HG03439 (cell line): ENCODE results near the gene EMD.
"Not testable (repeated sequence)": the region's sequence is repeated elsewhere in the genome, so short reads cannot be mapped to it uniquely, and the experiment has no call there.

ENCODE experiments used
- ATAC-seq: cut with Tn5 transposase; IDR thresholded peaks from one replicate; pipeline ENCODE4 v1.9.1; 2021; ENCODE audit warnings: mild to moderate bottlenecking, moderate library complexity; ENCODE audit not compliant: unreplicated experiment

Gene EMD

DNA sequence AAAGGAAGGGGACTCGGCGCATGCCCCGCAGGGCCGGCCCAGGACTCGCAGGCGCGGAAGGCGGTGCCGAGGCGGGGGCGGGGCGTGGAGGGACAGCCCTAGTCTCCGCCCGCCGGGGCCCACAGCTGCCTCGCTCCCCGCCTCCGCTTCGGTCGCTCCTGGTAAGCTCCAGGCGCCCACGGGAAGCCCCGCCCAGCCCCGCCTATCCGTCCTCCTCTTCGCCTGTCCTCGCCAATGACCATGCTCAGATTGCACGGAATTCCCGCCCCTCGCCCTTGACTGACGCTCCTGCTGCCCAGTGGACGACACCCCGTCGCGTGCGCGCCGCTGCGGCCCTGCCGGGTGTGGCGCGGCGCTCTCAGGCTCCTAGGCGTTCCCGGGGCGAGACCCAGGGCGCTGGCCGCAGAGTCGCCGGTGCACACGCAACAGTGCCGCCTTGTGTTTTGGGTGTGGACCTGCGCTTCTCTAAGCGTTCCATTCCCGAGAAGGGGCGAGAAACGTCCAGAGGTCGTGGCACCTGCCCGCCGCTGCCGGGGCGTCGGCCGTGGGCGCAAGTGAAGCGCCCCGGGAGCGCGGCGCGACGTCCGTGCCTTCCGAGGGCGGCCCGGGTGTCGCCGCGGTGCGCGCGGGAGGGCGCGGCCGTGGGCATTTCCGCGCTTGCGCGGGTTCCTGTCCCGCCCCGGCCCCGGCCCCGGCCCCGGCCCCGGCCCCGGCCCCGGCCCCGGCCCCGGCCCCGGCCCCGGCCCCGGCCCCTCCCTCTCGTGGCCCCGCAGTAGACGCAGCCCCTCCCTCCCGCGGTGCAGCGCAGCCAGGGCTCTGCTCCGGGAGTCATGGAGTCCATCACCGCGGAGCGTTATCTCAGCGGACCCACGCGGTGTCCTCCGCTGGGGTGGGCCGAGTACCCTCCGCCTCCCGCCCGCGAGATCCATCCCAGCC lies 11.0 kb downstream of the EMD start:
- peak; percentile 68 for ATAC-seq

GRCh38 chrX:154396363-154396762 lies 17.3 kb downstream of the EMD start:
- ATAC-seq: not testable (repeated sequence)

DNA sequence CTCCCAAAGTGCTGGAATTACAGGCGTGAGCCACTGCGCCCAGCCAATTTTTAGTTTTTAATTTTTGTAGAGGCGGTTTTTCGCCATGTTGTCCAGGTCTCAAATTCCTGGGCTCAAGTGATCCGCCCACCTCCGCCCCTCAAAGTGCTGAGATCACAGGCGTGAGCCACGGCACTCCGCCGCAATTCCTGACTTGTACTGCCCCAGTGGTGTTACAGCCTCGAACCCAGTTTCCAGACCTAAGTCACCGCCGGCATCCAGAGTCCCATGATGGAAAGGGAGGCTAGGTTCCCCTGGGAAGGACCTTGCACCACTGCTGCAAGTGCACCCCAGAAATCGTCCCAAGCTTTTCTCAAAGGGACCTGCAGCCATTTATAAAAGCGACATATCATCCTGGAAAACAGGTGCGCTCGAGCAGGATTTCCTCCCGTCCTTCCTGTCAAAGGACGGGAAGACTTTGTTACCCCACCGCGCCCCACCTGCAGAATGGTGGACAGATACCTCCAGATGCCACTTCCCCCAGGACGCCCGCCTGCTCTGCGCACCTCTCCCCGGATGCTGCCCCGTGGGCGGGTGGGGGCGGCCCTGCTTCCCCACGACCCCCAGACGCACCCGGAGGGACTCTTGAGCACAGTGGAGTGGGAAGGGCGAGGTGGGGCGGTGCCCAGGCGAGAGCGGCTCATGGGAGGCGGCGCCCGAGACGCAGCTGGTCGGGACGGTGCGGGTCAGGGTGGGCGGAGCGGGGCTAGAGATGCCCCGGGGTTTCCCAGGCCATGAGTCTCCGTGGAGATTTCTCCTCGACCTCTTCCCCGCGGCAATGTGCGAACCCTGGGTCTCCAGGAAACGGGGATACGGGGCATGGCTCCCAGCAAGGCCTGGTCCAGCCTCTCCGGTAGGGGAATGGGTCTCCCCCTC lies 18.1 kb downstream of the EMD start:
- ATAC-seq: peak; percentile 37

DNA sequence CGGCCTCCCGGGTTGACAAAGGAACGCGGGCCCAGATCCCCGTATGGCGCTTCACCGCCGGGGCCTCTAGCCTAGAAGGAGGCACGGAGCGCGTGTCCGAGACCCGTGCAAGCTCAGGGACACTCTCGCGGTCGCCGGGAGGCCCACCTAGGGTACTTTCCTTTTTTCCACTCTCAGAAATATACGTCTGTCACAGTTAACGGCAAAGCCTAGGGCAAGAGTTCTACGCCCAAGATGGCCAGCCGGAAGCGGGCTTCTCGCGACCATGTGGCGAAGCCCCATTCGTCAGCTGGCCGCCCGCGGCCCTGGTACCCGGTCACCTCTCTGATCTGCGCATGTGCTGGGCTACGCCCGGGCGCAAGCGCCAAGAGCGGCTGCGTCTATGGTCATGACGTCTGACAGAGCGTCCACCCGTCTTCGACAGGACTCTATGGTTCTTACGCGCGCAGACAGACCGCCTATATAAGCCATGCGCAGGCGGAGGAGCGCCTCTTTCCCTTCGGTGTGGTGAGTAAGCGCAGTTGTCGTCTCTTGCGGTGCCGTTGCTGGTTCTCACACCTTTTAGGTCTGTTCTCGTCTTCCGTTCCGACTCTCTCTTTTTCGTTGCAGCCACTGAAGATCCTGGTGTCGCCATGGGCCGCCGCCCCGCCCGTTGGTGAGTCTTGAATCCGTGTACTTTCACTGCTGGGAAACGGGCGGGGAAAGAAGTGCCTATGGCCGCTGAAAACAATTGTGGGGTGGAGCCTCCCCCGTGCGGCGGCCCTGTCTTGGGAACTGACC lies 19.0 kb downstream of the EMD start, which contains the start of gene RPL10:
Gene RPL10, plus strand, starts transcription at position 490 of the 780 bp plus-strand sequence. Its CDS starts 143 bp downstream, at position 633.
- ATAC-seq: peak; percentile 79

DNA sequence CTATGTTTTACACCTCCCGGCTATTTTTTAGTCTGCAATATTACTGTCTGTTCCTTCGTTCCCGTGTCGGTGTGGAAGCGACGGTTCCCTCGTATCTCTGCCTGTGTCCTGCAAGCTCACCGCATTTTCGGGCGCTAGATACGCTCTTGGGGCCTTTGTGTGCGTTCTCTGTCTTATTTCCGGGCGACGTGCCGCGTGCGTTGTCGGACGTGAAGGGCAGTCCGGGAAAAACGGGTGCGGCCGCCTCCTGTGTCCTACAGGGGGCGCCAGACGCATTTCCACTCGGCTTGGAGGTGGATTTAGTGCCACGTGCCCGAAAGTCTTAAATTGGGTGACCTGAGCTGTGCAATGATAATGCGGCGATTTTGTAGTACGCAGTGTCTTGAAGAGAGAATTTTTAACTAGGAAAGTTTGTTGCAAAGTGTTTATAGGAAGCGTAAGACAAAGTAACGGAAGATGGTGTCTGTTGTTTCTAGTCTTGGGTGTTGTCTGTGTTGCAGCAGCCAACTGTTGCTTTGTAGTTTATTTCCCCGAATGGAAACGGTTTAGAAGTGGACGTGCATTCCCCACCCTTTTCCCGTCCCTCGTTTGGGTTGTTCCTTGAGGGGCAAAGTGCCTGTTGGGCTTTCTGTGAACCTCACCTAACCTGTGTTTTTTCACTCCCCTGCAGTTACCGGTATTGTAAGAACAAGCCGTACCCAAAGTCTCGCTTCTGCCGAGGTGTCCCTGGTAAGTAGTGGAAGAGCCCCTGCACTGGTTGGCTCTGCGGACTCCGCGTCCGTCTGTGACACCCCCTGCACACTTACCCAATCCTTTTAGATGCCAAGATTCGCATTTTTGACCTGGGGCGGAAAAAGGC lies 19.8 kb downstream of the EMD start:
- no peak for ATAC-seq

GRCh38 chrX:154399527-154400368 lies 20.7 kb downstream of the EMD start:
- no peak for ATAC-seq

DNA sequence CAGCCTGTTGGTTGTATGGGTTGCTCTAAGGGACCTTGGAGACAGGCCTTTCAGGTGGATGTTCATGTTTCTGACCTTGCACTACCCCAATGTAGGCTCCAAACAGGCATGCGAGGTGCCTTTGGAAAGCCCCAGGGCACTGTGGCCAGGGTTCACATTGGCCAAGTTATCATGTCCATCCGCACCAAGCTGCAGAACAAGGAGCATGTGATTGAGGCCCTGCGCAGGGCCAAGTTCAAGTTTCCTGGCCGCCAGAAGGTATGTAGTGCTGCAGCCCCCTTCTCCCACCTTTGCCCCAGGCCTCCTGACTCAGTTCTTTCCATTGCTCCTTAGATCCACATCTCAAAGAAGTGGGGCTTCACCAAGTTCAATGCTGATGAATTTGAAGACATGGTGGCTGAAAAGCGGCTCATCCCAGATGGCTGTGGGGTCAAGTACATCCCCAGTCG lies 21.3 kb downstream of the EMD start:
- ATAC-seq: not testable (repeated sequence)

DNA sequence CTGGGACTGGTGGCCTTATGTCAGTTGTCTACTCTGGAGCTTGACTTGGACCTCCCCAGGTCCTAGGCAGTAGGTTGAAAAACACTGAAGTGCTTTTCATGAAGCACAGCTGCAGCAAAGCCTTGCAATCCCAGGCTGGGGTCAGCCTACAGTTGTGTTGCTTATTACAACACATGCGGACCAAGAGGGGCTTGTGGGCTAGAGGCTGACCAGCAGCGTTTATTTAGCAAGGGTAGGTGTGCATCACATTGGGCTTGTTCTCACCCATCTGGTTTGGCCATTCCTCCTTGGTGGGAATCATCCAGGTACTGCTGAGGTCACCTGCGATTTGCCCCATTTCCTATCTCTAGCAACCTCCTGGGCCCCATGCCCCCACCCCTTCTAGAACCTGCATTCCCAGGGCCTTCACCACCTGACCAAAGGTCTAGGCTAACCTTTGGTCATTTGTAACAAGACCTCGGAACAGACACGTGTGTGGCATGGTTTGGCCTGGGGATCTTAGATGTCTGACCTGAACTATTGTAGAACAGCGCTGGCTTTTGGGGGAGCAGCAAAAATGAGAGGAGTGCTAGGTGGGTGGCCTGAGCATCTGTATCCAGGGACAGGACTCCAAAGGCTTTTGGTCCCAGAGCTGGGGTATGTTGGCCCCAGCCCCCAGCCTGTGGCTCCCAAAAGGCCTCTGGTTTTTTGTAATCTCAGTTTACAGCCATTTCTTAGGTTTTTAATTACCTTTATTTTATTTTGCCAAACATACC lies 22.1 kb downstream of the EMD start:
- ATAC-seq: no peak

DNA sequence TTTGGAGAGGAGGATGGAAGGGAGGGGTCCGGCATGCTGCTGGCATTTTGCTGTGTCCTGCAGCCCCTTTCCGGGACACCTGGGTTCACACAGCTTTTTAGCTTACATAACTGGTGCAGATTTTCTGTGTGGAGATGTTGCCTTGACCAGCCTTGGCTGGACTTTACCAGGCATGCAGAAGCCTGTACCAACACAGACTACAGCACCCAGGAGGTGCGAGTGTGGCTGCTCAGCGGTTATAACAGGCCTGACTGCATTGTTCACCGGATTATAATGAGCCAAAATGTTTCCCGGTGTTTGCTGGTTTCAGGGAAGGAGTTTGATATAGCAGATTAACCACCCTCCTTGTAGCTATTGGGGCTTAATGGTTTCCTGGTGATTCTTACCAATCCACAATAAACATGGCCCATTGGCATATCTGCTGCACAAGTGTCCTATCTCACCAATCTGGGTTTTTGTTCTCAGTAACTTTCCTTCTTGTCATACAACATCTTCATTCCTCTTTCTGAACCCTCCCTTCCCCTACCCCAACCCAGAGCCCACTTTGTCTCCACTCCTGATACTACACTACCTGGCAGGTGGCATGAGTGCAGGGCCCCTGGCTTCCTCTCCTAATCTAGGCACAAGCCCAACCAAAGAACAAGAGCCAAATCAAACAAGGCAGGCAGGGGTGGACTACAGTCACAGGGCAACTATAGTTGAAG lies 23.0 kb downstream of the EMD start:
- no peak for ATAC-seq

DNA sequence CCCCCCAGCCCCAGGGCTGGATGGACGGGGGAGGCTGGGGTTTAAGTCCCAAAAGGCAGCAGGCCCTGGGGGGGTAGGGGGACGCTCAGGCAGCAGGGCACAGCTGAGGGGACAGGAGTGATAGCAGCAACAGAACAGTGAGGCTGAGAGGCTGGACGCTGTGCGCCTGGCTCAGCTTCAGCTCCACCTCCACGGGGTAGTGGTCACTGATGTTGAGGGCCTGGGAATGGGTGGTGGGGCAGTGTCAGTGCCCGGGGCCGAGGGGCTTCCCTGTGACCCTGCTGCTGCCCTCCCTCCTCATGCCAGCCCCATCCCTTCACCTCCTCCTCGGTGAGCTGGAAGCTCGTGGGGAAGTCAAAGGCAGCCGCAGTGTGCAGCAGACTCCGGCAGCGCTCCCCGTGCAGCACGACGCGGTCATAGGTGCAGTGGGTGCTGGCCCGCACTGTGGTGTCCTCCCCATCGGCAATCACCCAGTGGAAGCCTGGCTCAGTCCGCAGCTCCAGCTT lies 23.6 kb downstream of the EMD start:
- ATAC-seq: no peak

GRCh38 chrX:154403192-154403591 lies 24.1 kb downstream of the EMD start:
- no peak for ATAC-seq

DNA sequence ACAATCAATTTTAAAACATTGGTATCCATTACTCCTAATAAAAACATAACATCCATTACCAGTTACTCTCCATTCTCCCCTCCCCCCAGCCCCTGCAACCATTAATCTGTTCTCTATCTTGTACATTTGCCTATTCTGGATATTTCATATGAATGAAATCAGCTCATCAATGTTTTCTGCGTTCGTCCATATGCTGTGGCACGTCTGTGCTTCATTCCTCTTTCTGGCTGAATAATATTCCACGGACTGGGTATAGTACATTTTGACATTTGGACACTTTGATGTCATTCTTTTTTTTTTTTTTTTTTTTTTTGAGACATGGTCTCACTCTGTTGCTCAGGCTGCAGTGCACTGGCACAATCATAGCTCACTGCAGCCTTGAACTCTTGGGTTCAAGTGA lies 24.8 kb downstream of the EMD start:
- ATAC-seq: no peak

DNA sequence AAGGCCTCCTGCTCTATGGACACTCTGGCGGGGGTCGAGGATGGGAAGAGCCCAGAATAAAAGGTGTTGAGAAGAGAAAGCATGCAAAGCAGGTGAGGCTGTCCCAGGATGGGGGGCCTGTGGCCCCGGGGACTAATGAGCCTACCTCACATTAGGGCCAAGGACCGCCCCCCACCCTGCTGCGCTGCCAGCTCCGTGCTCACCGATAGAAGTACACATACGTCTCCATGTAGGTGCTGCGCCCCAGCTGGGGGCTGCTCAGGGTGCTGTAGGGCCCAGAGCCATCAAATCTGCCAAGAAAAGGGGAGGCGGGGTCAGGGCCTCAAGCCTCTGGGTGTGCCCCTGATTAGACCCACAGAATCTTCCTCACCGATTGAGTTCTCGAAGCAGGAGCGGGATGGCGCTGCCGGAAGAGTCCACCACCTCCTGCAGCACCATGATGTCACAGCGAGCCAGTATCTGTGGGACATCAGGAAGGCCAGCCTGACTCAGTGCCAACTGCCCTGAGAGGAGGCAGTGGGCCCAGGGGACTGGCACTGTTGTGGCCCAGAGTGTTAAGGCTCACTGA lies 25.6 kb downstream of the EMD start:
- no peak for ATAC-seq

GRCh38 chrX:154408659-154409221 lies 29.6 kb downstream of the EMD start:
- no peak for ATAC-seq

- ATAC-seq: no peak
These were observed 30.3 kb downstream of the EMD start, which contains the start of gene DNASE1L1 for GRCh38 chrX:154409222-154409871. Gene DNASE1L1, minus strand, starts transcription at chrX:154409254. Its CDS starts 3,686 bp downstream, at chrX:154405568.

GRCh38 chrX:154411981-154412340 lies 32.9 kb downstream of the EMD start:
- peak; percentile 46 for ATAC-seq
